ENCODE measurements around the gene HEXIM1. TPM values are rescaled to one million over a fixed set of nuclear protein-coding genes. Genes with fewer than 3 reads are reported as not detected.

The HEXIM1 gene
- total RNA-seq, 4 donors from 2014 or later = 20.9 to 32.7 (median 25.0) TPM

DNA sequence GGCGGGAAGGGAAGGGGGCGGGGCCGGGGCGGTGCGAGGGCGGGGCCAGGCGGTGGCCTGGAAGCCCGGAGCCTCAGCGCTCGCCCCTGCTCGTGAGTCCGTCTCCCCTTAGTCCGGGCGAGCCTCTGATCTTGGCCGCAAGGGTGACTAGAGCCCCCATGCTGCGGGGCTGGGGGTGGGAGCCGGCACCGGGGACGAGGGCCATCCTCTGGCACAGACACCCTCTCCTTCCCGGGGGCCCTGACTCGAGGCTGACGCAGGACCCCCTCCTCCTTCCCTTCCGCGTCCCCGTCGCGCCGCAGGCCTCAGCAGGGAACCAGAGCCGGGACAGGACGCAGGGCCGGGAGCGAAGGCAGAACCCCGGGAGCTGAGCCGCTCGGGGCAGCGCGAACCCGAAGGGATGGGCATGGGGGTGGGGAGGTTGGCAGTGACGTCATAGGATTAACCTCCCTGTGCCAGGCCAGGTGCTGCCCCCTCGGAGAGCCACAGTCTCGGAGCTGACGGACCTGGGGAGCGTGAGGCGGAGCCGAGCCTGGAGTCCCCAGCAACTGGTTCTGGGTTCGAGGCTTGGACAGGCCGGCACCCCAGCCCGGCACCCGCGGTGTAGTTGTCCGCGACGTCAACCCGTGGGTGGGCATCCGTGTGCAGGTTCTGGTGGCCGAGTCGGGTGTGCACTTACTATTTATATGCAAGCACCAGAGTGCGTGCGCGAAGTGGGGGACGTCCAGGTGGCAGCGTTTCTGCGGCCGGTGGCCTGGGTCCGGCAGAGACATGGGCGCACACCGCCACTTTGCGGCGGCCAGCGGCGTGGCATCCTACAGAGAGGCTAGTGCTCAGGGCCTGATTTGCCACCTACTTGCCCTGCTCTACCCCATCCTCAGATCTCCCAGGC, 15.5 kb upstream of the HEXIM1 start:
- TF ChIP-seq, protein P1, sequence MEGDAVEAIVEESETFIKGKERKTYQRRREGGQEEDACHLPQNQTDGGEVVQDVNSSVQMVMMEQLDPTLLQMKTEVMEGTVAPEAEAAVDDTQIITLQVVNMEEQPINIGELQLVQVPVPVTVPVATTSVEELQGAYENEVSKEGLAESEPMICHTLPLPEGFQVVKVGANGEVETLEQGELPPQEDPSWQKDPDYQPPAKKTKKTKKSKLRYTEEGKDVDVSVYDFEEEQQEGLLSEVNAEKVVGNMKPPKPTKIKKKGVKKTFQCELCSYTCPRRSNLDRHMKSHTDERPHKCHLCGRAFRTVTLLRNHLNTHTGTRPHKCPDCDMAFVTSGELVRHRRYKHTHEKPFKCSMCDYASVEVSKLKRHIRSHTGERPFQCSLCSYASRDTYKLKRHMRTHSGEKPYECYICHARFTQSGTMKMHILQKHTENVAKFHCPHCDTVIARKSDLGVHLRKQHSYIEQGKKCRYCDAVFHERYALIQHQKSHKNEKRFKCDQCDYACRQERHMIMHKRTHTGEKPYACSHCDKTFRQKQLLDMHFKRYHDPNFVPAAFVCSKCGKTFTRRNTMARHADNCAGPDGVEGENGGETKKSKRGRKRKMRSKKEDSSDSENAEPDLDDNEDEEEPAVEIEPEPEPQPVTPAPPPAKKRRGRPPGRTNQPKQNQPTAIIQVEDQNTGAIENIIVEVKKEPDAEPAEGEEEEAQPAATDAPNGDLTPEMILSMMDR (IDR thresholded peaks at IDR 0.05) = peak in 1 of 3 donors; percentile 63
- no peak for TF ChIP-seq POLR2A (IDR thresholded peaks at IDR 0.05)
- intact Hi-C loops (cut with DNase I; ENCODE audit: low total_unique reads) = no loop called here
- 0 to 2% methylated on average over 57 to 59 of the region's 71 CpGs for WGBS, 2 donors
- H3K4me3 ChIP-seq (ENCODE audit: low read depth, poor library complexity, severe bottlenecking) = peak overlapping the region; percentile 63
- DNase-seq (ENCODE audit: low spot score in 2 of 2) = peak; percentile 71 to 96

DNA sequence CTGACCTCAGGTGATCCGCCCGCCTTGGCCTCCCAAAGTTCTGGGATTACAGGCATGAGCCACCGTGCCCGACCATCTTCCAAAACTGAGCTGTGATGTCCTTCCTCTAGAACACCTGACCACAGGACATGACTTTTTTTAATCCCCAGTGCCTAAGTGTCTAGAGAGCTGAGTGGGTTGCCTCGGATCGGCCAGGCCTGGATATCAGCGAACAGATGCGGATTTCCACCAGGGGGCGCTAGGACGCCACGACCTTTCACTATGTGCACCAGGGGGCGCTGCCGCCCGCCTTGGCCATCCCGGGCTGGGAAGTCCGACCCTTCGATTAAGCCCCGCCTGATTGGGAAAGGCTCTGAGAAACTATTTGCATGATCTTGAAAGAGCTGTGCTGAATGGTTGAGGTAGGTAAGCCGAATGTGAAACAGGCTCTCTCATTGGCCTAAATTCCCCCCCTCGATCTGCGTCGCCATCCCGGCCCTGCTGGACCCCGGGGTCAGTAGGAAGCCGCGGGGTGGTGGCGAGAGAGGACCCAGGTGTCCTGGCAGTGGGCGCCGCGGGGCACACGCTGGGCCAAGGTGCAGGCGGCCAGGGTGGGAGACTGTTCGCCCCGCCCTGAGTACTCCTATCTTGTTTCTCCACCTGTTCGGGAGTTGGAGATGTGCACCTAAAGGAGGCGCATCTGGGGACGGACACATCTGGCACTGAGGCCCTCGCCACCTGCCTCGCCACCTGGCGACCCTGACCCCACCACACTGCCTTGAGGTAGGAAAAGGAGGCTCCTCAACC, 12.9 kb upstream of the HEXIM1 start, which contains the start of gene ACBD4:
ACBD4 (plus strand) TSS at position 496 of the 786 bp plus-strand sequence. CDS start 458 bp downstream, outside the sequence.
- 5 to 6% methylated on average over 28 to 39 of the region's 40 CpGs for WGBS, 2 donors
- intact Hi-C loops (cut with DNase I; ENCODE audit: low total_unique reads) = loop anchor here (5.0 kb wide), 1 partner anchor 62 kb away; no protein-coding TSS in a partner anchor
- no peak for TF ChIP-seq POLR2A (IDR thresholded peaks at IDR 0.05)
- TF ChIP-seq, protein P1 (IDR thresholded peaks at IDR 0.05) = peak; percentile 58 to 100 (median 100)
- DNase-seq (ENCODE audit: low spot score in 2 of 2) = peak; percentile 97 to 99
- peak within 1 kb of the TSS; percentile 39 for H3K4me3 ChIP-seq (ENCODE audit: low read depth, poor library complexity, severe bottlenecking)

DNA sequence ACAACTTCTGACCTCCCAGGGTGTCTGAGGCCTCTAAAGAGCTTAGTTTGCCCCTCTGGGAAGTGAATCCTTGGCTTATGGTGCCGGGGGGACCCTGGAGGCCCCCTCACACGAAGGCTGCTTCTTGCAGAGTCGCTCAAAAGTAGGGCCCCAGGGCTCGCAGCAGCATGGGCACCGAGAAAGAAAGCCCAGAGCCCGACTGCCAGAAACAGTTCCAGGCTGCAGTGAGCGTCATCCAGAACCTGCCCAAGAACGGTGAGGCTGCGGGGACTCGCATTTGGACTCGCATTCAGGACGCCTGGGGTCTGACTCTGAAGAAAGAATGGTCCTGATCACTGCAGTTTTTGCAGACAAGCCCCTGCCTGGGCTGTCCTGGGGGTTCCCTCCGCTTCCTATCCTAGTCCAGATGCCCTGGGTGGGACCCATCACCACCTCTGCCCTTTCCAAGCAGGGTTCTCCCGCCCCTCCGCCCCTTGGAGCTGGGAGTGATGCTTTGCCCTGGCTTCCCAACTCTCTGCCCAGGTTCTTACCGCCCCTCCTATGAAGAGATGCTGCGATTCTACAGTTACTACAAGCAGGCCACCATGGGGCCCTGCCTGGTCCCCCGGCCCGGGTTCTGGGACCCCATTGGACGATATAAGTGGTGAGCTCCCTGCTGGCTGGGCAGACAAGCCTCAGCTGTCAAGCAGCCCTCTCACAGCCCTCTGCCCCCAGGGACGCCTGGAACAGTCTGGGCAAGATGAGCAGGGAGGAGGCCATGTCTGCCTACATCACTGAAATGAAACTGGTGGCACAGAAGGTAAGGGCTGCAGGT, 12.1 kb upstream of the HEXIM1 start:
- intact Hi-C loops (cut with DNase I; ENCODE audit: low total_unique reads) = loop anchor here (5.0 kb wide), 1 partner anchor 61 kb away; no protein-coding TSS in a partner anchor
- no peak for TF ChIP-seq POLR2A (IDR thresholded peaks at IDR 0.05)
- 46 to 51% methylated on average over 20 to 21 of the region's 21 CpGs for WGBS, 2 donors
- no peak for DNase-seq (ENCODE audit: low spot score in 2 of 2)
- peak overlapping the region; percentile 39 for H3K4me3 ChIP-seq (ENCODE audit: low read depth, poor library complexity, severe bottlenecking)

DNA sequence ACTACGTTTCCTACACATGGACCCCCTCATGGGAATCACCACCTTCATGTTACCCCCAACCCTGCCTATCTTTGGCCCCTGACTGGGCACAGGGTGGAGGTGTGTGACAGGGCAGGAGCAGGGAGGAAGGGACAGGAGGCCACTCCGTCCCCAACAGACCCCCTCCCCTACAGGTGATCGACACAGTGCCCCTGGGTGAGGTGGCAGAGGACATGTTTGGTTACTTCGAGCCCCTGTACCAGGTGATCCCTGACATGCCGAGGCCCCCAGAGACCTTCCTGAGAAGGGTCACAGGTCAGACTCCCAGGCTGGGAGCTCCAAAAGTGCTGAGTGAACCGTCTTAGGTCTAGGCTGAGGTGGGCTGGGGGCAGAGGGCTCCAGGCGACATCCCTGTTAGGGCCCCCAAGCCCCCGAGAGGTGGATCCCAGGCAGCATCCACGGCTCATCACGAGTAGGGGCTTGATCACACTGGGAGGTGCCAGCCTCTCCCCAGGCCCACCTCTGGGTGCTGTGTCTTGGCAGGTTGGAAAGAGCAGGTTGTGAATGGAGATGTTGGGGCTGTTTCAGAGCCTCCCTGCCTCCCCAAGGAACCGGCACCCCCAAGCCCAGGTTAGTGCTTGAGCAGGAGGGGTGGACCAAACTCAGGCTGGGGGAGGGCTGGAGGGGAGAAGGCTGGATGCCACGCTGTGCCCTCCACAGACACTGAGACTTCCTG, 11.3 kb upstream of the HEXIM1 start:
- intact Hi-C loops (cut with DNase I; ENCODE audit: low total_unique reads) = loop anchor here (5.0 kb wide), 1 partner anchor 60 kb away; no protein-coding TSS in a partner anchor
- 87 to 88% methylated on average over 8 to 12 of the region's 12 CpGs for WGBS, 2 donors
- TF ChIP-seq, protein P1 (IDR thresholded peaks at IDR 0.05) = no peak
- no peak for TF ChIP-seq POLR2A (IDR thresholded peaks at IDR 0.05)
- no peak for DNase-seq (ENCODE audit: low spot score in 2 of 2)
- no peak overlapping the region for H3K4me3 ChIP-seq (ENCODE audit: low read depth, poor library complexity, severe bottlenecking)

DNA sequence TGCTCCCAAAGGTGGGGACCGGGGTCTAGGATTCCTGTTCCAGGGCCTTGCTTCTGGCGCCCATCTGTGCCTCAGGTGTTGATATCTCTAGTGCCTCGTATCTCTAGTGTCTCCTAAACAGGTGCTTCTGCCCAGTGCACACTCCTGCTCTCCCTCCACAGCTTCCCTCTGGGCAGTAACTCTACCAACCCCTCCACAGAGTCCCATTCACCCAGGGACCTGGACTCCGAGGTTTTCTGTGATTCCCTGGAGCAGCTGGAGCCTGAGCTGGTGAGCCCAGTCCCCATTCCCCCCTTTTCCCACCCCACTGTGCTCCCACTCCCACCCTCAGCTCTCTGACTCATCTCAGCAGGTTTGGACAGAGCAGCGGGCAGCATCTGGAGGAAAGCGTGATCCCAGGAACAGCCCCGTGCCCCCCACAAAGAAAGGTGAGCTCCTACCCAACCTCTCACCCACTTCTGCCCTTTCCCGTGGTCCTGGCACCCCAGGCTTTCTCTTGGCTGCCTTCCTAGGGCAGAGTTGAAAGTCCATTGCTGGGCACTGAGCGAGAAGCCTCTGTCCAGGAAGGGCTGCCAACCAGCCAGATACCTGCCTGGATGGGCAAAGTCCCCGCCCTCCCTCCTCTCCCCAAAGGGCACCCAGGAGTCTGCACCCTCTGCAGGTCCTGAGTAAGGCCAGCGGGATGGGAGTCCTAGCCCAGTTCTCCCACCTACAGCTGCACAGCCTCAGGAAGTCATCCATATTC, 10.5 kb upstream of the HEXIM1 start:
- TF ChIP-seq, protein P1 (IDR thresholded peaks at IDR 0.05) = no peak
- no peak for TF ChIP-seq POLR2A (IDR thresholded peaks at IDR 0.05)
- intact Hi-C loops (cut with DNase I; ENCODE audit: low total_unique reads) = loop anchor here (5.0 kb wide), 1 partner anchor 60 kb away; no protein-coding TSS in a partner anchor
- WGBS, 2 donors = 76 to 85% methylated on average over 10 to 11 of the region's 11 CpGs
- H3K4me3 ChIP-seq (ENCODE audit: low read depth, poor library complexity, severe bottlenecking) = no peak overlapping the region
- DNase-seq (ENCODE audit: low spot score in 2 of 2) = no peak

Data from lower leg skin (tissue), 4 donors.